GM21528 (cell line): ENCODE measurements around the gene ALG1.
"Not testable (repeated sequence)": the region's sequence is repeated elsewhere in the genome, so short reads cannot be mapped to it uniquely, and the experiment has no call there.

Experiments
- ATAC-seq: cut with Tn5 transposase; IDR thresholded peaks from one replicate; pipeline ENCODE4 v1.9.1; 2021; ENCODE audit warnings: mild to moderate bottlenecking, moderate library complexity; ENCODE audit not compliant: unreplicated experiment, low FRiP score

ALG1 gene

DNA sequence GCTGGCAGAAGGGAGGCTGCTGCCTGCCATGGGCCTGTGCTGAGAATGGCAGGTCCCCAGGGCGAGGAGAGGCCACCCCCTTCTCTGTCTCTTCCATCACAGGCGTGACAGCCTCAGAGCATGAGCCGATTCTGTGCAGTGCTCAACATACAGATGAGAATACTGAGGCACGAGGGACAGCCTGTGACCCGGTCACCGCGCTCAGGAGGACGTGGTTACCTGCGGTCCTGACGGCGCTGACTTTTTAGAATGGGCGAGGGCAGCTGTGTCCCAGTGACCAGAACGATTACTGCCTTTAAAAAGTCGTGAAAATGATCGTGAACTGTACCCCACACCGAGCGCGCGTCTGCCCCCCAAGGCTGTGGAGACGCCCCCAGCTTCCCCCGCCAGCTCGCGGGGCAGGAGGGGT is 25.4 kb downstream of the ALG1 start:
- ATAC-seq = not testable (repeated sequence)

DNA sequence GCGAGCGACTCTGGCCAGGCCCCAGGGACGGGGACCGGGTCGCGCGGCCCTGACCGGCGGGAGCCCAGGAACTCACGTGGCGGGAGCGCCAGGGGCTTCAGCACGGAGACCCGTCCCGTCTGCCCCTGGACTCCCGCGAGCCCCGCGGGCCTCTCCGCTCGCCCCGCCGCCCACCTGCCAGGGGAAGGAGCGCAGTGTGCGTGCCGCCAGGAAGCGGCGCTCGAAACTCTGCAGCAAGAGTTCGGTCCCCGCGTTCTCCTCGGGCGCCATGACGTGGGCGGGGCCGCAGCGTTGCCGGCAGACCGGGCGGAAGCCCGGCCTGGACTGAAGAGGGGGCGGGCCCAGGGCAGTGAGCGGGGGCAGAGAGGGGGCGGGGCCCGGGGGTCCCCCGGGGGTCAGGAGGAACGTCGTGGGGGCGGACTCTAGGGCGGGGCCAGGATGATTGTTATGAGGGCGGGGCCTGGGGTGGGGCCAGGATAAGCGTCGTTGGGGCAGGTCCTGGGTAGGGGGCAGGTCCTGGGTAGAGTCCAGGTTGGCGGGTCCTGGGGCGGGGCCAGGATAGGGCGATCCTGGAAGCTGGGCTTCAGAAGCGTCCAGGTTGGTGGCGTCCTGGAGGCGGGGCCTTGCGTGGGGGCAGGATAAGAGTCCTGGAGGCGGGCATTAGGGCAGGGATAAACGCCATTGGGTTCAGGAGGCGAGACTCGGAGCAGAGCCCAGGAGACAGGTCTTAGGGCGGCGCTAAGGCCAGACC is 26.0 kb downstream of the ALG1 start, which contains the start of gene EEF2KMT:
TSS of gene EEF2KMT (minus strand) at position 326 of the 751 bp plus-strand sequence. CDS start at position 270, 56 bp downstream.
- peak; percentile 100 for ATAC-seq

DNA sequence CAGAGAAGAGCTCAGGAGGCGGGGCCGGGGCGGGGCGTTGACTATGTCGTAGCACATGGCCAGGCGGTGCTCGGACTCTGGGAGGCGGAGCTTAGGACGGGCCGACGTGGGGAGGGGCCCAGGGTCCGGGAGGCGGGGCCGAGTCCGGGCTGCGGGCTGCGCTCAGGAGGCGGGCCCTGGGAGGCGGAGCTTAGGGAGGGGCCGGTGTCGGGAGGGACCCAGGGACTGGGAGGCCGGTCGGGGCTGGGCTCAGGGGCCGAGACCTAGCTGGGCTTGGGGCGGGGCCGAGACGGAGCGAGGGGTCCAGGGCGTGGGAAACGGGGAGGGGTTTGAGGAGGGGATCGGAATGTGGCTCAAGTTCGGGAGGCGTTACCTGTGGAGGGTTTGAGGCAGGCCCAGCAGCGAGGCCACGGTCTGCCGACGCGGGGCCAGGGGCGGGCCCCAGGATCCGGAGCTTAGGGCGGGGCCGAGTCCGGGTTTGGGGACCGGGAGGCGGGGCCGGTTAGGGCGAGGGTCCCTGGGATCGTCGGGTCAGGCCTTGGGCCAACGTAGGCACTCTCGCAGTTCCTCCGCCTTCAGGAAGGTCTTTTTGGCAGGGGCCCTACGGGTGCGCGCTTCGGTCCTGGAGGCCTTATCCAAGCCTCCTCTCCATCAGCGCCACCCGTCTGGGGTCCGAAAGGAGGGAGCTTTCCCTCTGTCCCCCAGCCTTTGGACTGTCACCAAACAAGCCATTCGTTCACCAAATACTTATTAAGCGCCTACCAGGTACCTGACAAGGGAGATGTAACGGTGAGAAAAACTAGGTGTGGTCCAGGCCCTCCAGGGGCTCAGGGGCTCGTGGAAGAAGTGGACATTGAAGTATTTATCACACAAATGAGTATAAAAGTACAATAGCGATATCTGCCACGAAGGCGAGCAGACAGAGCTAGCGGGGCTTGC is 26.8 kb downstream of the ALG1 start:
- not testable (repeated sequence) for ATAC-seq

DNA sequence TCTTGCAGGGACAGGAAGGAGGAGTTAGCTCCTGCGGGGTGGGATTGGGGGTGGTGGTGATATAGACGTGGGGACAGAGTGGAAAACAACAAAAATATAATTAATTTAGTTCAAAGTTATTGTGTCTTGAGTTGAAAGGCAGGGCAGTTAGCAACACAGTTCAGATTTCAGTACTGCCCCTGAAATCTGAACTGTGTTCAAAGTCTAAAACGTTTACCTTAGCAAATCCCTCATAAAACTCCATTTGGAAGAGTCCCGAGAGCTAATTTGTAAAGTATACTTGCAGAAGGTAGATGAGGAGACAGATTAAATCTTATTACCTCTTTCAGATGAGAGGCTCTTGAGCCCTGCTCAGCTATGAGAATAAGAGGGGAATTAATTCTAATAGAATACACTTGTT is 27.5 kb downstream of the ALG1 start:
- ATAC-seq = not testable (repeated sequence)

DNA sequence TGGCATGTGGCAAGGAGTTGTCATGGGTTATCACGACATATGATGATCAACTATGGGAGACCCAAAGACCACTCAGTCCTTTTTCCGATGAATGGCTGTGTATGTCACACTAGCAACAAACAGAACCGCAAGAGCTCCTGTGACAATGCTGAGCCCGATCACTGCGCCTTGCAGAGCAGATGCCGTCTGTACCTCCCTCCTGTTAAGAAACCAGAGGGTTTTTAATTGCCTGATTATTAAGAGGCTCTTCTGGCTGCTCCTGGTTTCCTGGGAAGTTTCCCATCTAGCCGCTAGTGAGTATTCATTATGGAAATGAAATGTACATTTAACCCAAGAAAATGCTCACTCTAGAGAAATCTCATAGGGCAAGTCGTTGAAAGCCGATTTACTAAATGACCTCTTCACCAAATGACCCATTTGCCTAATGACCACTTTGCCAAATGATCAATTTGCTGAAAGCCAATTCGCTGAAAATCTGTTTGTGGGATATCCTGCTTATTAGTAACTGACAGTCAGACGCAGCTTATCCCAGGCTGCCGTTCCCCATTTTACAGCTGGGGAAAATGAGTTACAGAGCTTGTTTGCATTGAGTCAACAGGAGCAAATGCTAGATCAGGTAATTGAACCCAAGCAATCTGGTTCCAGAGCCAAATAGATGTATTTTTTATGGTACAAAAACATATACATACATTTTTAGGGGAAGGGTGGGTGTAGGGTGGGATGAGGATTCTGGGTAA is 31.8 kb downstream of the ALG1 start:
- not testable (repeated sequence) for ATAC-seq

DNA sequence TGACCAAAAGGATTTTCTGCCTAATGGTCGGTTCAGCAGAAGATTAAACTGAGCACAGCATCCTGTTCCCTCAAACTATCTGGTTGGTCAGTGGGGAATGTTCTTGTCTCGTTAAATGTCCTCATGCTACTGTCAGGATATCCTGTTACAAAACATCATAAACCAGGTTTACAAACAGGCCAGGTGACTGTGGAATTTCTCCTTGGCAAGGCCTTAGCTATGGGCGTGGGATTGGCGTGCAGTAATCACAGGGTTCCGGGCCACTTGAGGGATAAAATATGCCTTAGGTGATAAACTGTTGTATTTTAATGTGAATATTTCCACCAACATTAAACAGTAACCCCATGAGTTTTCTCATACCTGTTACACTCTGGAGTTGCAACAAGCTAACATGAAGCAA is 33.4 kb downstream of the ALG1 start:
- ATAC-seq = not testable (repeated sequence)

DNA sequence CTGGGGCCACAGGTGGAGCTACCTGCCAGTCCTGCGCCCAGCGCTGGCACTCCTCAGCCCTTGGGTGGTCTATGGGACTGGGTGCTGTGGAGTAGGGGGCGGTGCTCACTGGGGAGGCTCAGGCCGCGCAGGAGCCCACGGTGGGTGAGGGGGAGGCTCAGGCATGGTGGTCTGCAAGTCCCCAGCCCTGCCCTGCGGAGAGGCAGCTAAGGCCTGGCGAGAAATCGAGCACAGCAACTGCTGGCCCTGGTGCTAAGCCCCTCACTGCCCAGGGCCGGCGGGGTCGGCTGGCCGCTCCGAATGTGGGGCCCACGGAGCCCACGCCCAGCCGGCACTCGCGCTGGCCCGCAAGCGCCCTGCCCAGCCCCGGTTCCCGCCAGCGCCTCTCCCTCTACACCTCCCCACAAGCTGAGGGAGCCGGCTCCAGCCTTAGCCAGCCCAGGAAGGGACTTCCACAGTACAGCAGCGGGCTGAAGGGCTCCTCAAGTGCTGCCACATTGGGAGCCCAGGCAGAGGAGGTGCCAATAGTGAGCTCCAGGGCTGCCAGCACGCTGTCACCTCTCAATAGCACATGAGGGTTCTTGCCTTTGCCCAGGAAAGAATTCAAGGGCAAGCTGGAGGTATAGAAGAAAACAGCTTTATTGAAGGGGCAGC is 37.0 kb downstream of the ALG1 start:
- no peak for ATAC-seq

DNA sequence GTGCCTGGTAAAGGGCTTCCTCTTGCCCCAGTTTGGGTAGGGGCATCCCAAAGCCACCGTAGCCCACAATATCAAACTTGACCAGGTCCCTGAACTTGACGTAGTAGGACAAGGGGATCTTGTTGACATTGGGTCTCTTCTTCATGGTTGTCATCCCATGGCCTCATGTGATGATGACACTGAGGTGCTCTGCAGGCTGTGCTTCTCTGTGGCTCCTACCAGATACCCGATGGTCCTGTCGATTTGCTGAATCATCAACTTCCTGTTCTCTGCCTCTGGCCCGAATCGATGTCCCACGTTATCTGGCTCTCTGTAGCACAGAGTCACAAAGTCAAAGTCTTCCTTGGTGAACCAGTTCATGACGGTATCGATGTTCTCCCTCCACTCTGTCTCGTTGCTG is 39.3 kb downstream of the ALG1 start:
- not testable (repeated sequence) for ATAC-seq

DNA sequence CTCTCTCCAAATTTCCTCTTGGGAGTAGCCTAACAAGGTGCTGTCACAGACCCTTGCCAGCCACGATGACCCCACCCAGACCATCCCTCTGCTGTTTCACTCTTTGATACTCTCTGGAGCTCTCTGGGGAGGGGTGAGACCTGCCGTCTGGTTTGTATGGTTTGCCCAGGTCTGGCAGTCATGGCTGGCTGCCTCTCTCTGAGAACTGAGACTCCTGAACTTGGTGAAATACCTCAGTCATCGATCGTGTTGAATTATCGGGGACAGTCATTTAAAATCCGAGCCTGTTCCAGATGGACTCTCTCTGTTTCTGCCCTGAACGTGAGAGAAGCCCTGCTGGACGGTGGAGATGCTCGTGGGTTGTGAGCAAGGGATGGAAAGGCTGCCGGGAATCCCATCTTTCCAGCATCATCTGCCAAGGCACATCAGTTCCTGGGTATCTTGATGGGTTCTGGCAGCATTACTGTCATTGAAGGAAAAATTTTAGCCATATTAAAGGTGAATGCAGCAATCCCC is 45.2 kb downstream of the ALG1 start:
- not testable (repeated sequence) for ATAC-seq

DNA sequence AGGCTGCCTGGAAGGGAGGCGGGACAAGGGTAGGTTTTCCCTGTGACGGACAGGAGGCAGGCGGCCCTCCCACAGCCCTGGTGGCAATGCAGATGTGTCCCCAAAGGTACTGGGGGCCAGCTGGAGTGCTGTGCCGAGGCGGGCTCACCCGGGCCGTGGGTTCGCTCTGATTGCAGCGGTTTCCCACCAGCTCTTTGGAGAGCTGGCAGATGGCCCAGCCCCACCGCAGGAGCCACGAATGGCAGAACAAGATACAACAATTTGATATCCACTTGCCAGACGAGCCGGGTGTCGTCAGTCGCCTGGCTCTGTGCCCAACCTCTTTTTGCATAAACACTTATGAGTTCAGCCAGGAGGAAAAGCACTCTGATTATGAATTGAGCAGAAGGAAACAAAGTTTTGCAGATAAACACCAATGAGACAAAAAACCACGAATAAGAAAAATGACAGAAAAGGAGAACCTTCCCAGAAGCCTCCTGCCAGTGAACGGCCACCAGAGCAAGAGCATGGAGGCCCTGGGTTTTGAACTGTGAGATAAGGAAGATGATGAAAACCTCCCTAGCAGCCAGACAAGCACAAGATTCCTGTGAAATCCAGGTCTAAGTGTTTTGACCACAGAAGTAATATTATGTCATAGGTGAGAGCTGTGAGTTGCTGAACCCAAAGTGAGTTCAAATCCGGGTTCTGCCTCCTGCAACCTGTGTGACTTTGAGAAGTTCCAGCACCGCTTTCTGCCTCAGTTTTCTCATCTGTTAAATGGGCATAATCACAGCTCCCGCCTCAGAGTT is 45.9 kb downstream of the ALG1 start:
- not testable (repeated sequence) for ATAC-seq

DNA sequence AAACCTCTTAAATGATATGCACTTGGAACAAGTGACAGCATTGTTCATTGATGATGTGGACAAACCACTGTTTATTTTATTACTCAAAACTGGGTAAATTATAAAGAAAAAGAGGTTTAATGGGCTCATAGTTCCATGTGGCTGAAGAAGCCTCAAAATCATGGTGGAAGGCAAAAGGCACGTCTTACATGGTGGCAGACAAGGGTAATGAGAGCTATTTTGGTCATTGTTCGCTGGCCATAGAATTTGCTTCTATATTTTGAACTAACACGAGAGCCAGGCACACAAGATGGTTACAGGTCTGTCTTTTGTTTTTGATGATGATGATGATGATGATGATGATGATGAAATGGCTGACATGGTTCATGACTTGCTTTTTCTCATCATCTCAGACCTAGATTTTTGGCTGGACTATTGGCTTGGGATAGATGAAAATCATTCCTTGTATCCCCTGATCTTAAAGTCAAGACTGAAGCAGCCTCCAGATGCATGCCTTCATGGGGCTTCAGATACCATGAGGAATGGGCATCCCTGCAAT is 59.9 kb downstream of the ALG1 start:
- not testable (repeated sequence) for ATAC-seq

DNA sequence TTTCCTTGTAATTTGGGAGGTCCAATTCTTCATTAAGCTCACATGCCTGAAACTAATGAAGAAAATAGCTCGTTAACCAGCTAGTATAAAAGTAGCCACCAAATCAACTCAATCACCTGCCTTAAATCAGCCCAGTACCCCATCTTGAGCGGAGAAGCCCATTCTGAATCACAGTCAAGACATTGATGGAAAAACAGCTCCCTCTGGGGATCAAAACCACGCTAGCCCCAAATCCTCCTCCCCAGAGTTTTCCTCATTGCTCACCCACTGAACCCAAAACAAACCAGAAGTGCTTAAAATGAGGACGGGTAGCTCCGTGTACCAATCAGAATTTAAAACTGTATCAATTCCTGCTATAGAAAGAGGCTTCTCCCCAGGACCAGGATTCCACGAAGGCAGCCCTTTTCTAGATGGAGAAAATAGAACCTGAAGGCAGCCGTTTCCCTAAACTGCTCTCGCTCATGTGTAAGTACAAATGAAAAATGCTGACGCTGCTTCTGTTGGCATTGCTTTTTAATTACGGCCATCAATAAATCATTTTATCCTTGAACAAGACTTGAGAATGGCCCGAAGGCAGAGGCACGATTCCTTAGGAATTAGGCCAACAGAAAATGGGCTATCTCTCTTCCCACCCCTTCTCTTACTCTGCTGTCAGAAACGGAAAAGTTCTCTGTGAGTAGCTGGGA is 61.4 kb downstream of the ALG1 start:
- ATAC-seq = not testable (repeated sequence)

DNA sequence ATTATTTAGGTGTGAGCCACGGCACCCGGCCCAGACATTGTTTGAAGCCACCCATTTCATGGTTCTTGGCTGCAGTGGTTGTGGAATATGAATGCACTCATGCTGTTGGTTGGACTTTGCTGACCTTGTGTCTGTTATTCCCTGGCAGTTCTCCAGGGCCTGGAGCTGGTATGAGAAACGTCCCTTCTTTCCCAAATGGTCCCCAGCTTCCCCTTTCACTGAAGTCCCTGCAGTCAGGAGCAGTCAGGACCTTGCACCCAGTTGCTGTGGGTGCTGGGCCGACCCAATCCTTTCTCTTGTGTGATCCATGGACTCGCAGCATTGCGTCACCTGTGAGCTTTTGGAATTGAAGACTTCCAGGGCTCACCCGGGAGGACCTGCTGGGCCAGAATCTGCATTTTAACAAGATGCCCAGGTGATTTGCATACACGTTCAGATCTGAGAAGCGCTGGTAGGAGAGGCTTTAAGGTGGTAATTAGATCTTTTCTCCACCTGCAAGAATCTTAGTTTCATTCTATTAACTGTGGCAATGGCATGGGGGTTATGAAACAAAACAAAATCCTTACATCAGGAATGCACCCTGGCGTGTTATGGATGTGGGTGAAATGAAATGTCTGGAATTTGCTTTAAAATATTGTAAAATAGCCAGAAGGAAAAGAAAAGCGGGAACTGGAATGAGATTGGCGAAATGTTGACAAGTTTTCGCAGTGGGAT is 63.3 kb downstream of the ALG1 start:
- not testable (repeated sequence) for ATAC-seq
